ENCODE measurements around the gene KIAA1328. TPM values are rescaled to one million over a fixed set of nuclear protein-coding genes. Genes with fewer than 3 reads are reported as not detected.

KIAA1328 gene
- total and polyA plus RNA-seq, 2 experiments from 2014 or later, result 3.5 to 3.9 TPM

GRCh38 chr18:36899289-36899688 lies 70.4 kb downstream of the KIAA1328 start:
- no peak overlapping the region for H2AFZ ChIP-seq
- WGBS, 2 experiments (ENCODE audit: low coverage in 1 of 2, low lambda C conversion rate in 2 of 2, missing lambda C conversion rate in 2 of 2), result 77 to 80% methylated on average over 3 of the region's 3 CpGs

DNA sequence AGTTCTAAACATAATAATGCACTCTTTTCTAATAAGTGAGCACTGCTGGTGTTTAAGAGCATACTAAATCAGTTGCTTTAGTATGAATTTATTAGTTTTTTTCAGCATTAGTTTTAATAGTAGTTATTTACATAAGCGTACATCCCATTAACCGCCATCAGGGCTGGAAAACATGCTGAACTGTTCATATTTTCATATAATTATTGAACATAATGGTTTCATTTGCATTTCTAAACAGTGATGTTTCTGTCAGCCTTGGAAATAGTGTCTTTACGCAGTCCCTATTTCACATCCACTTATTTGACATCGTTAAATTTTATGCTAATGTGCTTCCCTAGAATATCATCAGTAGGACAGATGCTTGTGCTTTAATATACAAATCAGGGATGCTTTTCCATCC lies 71.5 kb downstream of the KIAA1328 start:
- in situ Hi-C loops (cut with MboI), result no loop called here
- H3K9ac ChIP-seq, result no peak overlapping the region
- H3K27me3 ChIP-seq (replicated peaks; ENCODE audit: insufficient read depth), result no peaks in the 10 kb centered on the region
- 96 to 100% methylated on average over 4 of the region's 4 CpGs for WGBS, 2 experiments (ENCODE audit: low coverage in 1 of 2, low lambda C conversion rate in 2 of 2, missing lambda C conversion rate in 2 of 2)
- no peaks in the 10 kb centered on the region for H3K79me2 ChIP-seq (ENCODE audit: insufficient read depth)
- no peaks in the 10 kb centered on the region for H4K20me1 ChIP-seq (ENCODE audit: insufficient read depth)
- H3K4me1 ChIP-seq (ENCODE audit: insufficient read depth), result peaks cover 11% of the 10 kb centered on the region
- peaks cover 11% of the 10 kb centered on the region; the same call in 1 of the 2 replicates for H3F3A ChIP-seq (ENCODE audit: insufficient read depth)
- no peaks in the 10 kb centered on the region for H3K36me3 ChIP-seq (ENCODE audit: low read depth)
- no peaks in the 10 kb centered on the region for H3K9me2 ChIP-seq (ENCODE audit: insufficient read depth)
- no peaks in the 10 kb centered on the region for H3K9me3 ChIP-seq (ENCODE audit: low read depth)
- H2AFZ ChIP-seq, result no peak overlapping the region
- no peak for TF ChIP-seq EZH2phosphoT487 (IDR thresholded peaks at IDR 0.05; ENCODE audit: insufficient read depth, low read depth)
- no peak for TF ChIP-seq EZH2 (IDR thresholded peaks at IDR 0.05; ENCODE audit: insufficient read depth, poor library complexity, severe bottlenecking)
- H3K4me3 ChIP-seq, result no peak overlapping the region
- DNase-seq, result no peak
- H3K4me2 ChIP-seq (ENCODE audit: unreplicated experiment), result no peak overlapping the region
- H3K27ac ChIP-seq, result no peak overlapping the region

More at GRCh38 chr18:36899289-36899688, 70.4 kb downstream of the KIAA1328 start:
- Histone ChIP-seq H3F3A (ENCODE audit: insufficient read depth) (peaks cover 11% of the 10 kb centered on the region; the same call in 1 of the 2 replicates), H3K9me3 (ENCODE audit: low read depth) (no peaks in the 10 kb centered on the region), H3K27me3 (replicated peaks; ENCODE audit: insufficient read depth) (no peaks in the 10 kb centered on the region), H3K79me2 (ENCODE audit: insufficient read depth) (no peaks in the 10 kb centered on the region), H4K20me1 (ENCODE audit: insufficient read depth) (no peaks in the 10 kb centered on the region), H3K9me2 (ENCODE audit: insufficient read depth) (no peaks in the 10 kb centered on the region), H3K36me3 (ENCODE audit: low read depth) (no peaks in the 10 kb centered on the region), H3K9ac (no peak overlapping the region), H3K4me2 (ENCODE audit: unreplicated experiment) (no peak overlapping the region), H3K4me1 (ENCODE audit: insufficient read depth) (peaks cover 11% of the 10 kb centered on the region), H3K4me3 (no peak overlapping the region), H3K27ac (no peak overlapping the region)
- peak; percentile 2 for DNase-seq
- TF ChIP-seq EZH2phosphoT487 (IDR thresholded peaks at IDR 0.05; ENCODE audit: insufficient read depth, low read depth), result no peak
- in situ Hi-C loops (cut with MboI), result no loop called here

DNA sequence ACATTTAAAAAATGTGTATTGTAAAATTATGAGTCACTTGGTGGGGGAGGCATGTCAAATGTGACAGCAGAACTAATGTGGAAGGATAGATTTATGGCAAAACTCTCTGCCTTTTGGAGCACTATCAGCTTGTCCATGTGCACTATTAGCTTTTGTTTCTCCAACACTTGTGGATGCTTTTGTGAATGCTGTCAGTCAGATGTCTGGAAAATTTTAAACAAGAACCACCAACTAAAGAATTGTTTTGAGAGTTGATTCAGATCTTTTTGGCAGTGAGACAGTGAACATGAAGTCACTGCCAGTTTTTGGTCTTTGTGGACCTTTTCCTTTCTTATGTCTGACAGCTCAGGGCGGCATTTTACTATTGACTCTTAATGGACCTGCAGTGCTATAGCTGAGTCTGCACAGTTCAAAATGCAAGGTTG lies 72.4 kb downstream of the KIAA1328 start:
- no peaks in the 10 kb centered on the region for H3K27me3 ChIP-seq (replicated peaks; ENCODE audit: insufficient read depth)

DNA sequence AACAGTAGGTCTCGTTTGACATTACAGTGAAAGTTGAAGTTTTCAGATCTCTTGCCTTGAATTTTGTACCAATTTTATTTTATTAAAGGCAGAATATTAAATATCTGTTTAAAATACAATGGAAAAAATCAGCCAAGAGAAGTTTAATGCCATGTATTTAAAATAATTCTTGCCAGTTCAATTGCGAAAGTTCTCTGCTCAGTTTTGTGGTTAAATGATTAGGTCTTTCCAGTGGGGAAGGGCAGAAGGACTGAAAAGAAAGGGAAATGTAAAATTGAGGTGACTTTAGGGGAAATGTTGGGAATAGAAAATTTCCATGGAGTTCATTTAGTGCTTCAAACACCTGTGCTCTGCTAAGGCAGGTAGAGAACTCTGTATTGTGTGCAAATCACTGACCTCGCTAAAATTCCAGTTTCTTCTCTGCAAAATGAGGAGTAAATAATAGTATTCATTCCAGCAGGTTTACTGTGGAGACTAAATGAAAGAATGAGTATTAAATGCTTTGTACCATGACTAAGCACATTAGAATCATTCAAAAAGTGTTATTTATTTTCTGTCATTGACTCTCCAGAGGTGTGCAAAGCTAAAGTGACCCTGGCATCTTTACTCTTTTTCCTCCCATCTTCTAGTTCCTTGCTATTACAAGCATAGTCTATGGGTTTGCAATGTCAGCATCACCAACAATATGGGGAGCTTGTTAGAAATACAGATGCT lies 74.4 kb downstream of the KIAA1328 start:
- Histone ChIP-seq H3F3A (ENCODE audit: insufficient read depth) (peaks cover 11% of the 10 kb centered on the region; the same call in 1 of the 2 replicates), H3K4me3 (no peak overlapping the region), H3K27ac (0 out of 2 replicates have a peak overlapping the region, but pooled peaks have one; percentile 5), H3K4me1 (ENCODE audit: insufficient read depth) (peaks cover 11% of the 10 kb centered on the region), H3K27me3 (replicated peaks; ENCODE audit: insufficient read depth) (no peaks in the 10 kb centered on the region), H3K36me3 (ENCODE audit: low read depth) (no peaks in the 10 kb centered on the region), H2AFZ (no peak overlapping the region), H3K9me2 (ENCODE audit: insufficient read depth) (no peaks in the 10 kb centered on the region), H3K9me3 (ENCODE audit: low read depth) (no peaks in the 10 kb centered on the region), H4K20me1 (ENCODE audit: insufficient read depth) (no peaks in the 10 kb centered on the region), H3K4me2 (ENCODE audit: unreplicated experiment) (peak overlapping the region; percentile 66), H3K79me2 (ENCODE audit: insufficient read depth) (no peaks in the 10 kb centered on the region), H3K9ac (no peak overlapping the region)
- DNase-seq, result peak; percentile 62
- in situ Hi-C loops (cut with MboI), result no loop called here
- no peak for TF ChIP-seq EZH2phosphoT487 (IDR thresholded peaks at IDR 0.05; ENCODE audit: insufficient read depth, low read depth)
- no peak for TF ChIP-seq EZH2 (IDR thresholded peaks at IDR 0.05; ENCODE audit: insufficient read depth, poor library complexity, severe bottlenecking)
- 77 to 81% methylated on average over 3 of the region's 3 CpGs for WGBS, 2 experiments (ENCODE audit: low coverage in 1 of 2, low lambda C conversion rate in 2 of 2, missing lambda C conversion rate in 2 of 2)

More for the DNA sequence above, 72.4 kb downstream of the KIAA1328 start:
- H3K9me3 ChIP-seq (ENCODE audit: low read depth), result no peaks in the 10 kb centered on the region
- no peak overlapping the region for H3K9ac ChIP-seq
- H3K79me2 ChIP-seq (ENCODE audit: insufficient read depth), result no peaks in the 10 kb centered on the region
- H3F3A ChIP-seq (ENCODE audit: insufficient read depth), result peaks cover 11% of the 10 kb centered on the region; the same call in 1 of the 2 replicates
- DNase-seq, result peak; percentile 7
- no peak overlapping the region for H3K4me2 ChIP-seq (ENCODE audit: unreplicated experiment)
- H4K20me1 ChIP-seq (ENCODE audit: insufficient read depth), result no peaks in the 10 kb centered on the region
- TF ChIP-seq EZH2 (IDR thresholded peaks at IDR 0.05; ENCODE audit: insufficient read depth, poor library complexity, severe bottlenecking) (no peak), EZH2phosphoT487 (IDR thresholded peaks at IDR 0.05; ENCODE audit: insufficient read depth, low read depth) (no peak)
- no peak overlapping the region for H2AFZ ChIP-seq
- in situ Hi-C loops (cut with MboI), result no loop called here
- H3K9me2 ChIP-seq (ENCODE audit: insufficient read depth), result no peaks in the 10 kb centered on the region
- H3K27ac ChIP-seq, result no peak overlapping the region
- H3K36me3 ChIP-seq (ENCODE audit: low read depth), result no peaks in the 10 kb centered on the region
- WGBS, 2 experiments (ENCODE audit: low coverage in 1 of 2, low lambda C conversion rate in 2 of 2, missing lambda C conversion rate in 2 of 2), result 79 to 82% methylated on average over 1 of the region's 1 CpG
- no peak overlapping the region for H3K4me3 ChIP-seq
- peaks cover 11% of the 10 kb centered on the region for H3K4me1 ChIP-seq (ENCODE audit: insufficient read depth)
